ENCODE measurements around the gene NELFCD.
"Not testable (repeated sequence)": the region's sequence is repeated elsewhere in the genome, so short reads cannot be mapped to it uniquely, and the experiment has no call there.

NELFCD gene

DNA sequence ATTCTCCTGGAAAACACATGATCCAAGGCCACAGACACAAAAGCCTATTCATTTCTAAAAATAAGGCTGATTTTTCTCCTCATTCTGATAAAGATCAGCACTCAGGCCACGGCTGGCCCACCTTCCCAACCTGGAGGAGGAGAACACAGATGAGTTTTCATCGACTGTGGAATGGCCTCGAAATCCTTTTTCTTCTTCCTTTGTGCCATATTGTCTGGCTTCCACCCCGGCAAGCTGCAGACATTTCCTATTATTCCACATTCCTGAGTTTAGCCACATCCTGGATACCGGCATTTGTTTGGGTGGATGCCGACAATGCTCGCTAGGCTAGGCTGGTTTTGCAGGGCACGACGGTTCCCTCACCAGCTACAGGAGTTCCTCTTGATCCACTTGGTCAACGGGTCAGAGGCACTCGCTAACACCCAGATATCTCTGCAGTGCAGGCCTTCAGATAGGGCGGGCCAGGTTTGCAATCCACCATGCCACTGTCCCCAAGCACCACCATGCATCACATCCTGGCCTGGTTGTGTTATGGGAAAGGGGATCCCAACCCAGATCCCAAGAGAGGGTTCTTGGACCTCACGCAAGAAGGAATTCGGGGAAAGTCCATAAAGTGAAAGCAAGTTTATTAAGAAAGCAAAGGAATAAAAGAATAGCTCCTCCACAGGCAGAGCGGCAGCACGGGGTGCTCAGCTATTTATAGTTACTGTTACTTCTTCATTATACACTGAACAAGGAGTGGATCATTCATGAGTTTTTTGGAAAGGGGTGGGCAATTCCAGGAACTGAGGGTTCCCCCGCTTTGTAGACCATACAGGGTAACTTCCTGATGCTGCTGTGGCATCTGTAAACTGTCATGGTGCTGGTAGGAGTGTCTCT, 30.2 kb downstream of the NELFCD start:
- no peak for DNase-seq

DNA sequence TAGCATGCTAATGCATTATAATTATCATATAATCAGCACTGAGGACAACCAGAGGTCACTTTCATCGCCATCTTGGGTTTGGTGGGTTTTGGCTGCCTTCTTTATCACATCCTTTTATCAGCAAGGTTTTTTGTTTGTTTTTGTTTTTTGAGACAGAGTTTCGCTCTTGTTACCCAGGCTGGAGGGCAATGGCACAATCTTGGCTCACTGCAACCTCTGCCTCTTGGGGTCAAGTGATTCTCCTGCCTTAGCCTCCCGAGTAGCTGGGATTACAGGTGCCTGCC, 30.8 kb downstream of the NELFCD start:
- not testable (repeated sequence) for DNase-seq

DNA sequence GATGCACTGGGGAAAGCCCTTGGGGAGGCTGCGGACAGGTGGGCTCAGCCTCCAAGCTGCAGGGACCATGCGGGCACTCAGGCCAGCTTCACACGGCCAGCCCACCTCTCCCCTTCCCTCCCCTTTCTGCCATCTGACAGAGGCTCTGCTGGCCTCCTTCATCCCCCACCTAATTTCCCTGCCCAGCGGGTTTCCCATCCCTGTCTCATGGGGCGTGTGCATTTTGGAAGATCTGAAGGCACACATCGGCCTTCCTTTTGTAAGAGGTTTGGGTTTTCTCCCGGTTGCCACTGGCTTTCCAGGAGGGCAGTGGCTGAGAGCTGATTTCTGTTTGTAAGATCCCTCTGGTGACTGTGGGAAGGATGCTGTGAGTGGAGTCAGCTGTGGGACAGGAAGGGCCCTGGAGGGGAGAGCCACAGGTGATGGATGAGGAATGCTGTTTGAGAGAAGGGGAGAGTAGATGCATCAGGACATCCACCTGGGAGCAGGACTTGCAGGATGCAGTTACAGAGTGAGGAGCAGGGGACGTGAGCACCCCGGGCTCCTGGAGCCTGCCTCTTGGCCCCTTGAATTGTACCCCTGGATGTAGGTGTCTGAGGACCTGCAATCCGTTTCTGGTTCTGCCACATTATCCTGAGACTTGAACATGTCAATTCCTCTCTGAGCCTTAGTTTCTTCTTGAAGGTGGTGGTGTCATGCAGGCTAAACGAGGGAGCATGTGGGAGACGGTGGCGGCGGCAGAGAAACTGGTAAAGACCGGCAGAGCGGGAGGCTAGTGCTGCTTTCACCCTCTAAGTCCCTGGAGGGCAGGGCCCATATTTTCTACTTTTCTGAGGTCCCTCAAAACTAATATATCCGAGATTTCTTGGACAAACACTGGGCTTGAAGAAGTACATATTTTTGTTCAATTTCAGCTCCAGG, 32.2 kb downstream of the NELFCD start:
- no peak for DNase-seq

DNA sequence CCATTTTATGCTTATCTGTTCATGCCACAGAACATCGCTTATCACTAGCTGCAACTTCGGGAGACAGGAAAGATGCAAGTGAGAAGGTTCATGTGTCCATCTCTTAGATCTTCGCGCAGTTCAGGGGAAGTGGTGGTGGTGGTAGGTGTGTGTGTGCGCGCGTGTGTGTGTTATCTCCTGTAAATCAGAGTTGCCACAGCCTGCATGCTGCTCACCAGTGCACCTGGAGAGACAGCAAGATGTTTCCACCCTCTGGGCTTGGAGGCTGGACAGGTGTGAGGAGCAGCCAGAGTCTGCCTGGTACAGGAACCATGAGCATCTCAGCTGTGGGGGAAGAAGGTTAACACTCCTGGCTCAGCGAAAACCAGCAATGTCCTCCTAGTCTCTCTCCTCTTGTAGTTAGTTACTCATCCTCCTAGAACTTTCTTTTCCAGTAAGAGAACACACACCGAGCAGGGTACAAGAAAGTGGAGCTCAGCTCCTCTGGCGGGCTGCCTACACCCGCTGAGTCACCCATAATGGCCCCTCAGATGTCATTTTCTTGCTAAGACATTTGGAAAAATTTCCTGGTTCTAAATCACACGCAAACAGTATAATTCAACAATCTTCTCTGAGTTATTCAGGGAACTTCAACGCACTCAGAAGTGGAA, 33.0 kb downstream of the NELFCD start:
- no peak for DNase-seq

DNA sequence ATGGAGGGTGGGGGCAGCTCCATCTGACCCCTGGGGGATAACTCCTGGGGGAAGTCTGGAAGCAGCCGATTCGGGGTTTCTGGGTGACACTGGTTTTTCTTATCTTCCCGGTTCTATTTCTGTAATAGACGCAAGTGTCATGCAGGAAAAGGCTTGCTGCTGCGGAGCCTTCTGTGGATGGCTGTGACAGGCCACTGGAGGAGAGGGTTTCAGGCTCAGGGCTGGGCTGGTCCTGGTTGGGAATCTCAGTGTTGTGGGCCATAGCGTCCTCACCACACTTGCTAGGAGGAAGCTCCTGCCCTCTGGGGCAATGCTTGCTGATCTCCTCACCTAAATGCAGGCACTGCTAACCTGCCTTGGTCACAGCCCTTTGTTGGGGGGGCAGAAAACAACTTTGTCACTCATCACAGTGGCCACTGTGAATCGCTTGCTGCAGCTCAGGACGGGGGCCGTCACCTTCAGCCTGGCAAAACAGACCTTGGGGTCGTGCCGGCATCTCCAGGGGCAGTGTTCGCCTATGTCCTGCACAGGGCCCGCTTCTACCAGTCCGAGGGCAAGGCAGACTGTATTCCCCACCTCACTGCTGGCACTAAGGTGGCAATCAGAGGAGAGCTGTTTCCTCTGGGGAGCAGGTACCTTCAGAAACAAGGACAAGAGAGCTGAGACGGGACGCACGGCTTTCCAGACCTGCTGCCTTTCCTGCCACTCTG, 33.8 kb downstream of the NELFCD start:
- no peak for DNase-seq

DNA sequence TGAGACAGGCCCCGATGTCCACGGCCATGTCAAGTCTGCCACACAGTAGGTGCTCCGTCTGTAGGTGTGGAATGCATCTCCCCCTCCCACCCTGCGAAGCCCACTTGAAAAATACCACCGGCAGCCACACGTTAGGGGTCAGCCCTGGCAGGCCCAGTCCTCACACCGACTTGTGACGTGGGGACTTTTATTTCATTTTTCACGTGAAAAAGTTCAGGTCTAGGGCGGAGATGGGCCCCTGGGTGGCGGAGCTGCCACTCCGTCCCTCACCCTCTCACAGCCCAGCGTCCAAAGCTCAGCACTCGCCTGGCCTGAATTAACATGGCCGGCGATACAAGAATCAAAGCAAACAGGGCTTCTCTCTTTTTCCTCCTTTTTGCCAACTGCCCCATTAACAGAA, 34.4 kb downstream of the NELFCD start:
- no peak for DNase-seq

DNA sequence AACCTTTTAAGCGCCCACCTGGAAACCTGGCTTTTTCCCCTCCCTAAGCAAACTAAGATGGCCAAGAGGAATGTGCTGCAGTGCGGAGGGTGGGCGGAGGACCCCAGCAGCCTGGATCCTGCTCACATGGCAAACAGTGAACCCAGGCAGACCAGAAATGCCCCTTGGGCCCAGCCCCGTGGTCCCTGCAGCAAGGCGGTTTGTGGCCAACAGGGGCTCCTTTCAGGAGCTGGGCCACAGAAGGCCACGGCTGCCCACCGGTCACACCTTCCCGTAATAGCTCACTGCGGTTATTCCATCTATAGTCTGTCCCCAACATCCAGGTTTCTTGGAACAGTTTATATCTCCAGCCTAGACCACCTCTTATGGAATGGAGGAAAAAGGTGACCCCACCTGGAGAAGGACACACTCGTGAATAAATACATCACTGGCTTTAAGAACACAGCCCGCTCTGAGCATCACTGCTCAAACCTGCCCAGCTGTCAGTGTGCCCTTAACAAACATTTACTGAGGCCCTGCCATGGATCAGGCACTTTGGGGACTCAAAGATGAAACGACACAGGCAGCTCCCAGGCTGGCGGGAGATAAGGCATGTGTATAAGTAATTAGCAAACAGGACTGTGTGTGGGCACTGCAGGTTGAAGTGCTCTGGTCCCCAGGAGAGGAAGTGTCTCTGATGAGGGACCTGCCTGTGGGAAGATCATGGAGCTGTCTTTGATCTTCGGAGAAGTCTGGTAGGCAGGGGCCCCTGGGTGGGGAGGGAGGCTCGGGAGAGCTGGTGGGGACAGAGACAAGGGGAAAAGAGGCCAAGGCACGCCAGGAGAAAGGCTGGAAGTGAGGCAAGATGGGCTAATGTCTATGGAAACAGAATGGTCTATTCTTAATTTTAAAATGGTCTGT, 35.0 kb downstream of the NELFCD start:
- no peak for DNase-seq

DNA sequence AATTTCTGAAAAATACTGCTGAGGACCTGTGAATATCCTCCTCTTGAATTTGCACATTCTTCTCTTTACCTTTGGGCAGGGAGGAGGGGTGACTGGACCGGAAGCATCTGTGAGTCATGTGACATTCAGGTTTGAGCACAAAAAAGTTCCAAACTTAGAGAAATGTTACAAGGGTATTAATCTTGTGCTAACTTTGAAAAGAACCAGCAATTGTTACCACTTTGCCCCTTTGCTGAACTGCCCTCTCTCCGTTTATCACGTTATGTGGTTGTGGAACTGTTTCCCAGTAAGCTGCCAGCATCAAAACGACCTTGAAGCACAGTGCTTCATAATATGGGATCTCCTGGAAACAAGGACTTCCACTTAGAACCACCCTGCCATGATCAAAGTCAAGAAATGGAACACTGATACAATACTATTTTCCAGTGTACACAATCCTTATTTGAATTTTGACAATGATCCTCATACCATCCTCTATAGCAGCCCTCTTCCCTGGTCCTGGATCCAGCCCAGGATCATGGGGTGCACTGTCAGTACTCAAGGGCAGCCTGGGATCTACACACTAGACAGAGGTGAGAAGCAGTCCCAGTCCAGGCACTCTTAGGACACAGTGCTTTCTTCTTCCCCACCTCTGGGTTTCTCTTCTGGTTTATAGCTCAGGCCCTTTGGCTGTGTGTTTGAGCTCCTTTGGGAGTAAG, 35.9 kb downstream of the NELFCD start:
- DNase-seq = no peak

DNA sequence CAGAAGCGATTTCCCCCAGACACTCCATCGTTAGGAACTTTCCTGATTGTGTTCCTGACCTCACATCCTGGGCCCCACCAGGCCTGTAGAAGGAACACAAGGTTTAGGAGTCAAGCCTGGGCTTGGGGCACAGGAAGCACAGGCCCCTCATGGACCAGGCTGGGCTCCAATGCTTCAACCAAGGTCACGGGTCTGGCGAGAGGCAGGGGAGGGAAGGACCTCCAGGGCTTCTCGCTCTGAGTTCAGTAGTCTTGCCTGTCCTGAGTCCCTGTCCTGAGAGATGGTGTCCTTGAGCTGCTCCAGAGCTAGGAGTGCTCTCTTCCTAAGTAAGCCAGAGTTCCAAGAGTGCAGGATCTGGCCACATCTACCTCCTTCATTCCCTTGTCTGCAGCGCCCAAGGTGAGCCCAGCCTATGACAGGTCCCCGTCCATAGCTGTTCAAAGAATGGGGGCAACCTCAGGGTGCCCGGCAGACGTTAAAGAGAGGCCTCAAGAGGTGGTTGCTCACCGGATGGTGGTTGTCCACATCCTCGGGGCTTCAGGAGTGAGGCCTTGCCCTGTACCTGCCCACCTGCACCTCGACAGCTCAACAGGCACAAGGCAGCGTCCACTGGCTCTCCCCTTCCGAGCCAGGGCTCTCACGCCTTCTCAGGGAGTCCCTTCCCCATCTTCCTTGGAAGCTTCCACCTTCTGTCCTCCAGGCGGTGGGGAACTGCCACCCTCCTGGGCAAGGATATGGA, 36.6 kb downstream of the NELFCD start:
- DNase-seq = no peak

DNA sequence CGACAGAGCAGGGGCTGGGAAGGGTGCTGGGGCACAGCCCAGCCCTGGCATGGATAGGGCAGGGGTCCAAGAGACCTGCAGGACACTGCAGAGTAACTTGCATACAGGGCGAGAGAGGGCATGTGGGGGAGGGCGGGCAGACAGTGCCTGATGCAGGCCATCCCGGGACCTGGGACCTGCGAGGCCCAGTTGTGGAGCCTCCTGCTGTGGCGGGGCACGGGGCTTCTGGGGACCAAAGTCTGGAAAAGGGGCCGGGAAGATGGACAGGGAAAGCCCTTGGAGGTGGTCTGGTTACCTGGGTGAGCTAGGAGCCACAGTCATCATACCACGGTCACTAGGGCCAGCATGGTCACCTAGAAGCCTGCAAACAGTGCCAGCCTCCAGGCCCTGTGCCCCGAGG, 37.8 kb downstream of the NELFCD start:
- no peak for DNase-seq

DNA sequence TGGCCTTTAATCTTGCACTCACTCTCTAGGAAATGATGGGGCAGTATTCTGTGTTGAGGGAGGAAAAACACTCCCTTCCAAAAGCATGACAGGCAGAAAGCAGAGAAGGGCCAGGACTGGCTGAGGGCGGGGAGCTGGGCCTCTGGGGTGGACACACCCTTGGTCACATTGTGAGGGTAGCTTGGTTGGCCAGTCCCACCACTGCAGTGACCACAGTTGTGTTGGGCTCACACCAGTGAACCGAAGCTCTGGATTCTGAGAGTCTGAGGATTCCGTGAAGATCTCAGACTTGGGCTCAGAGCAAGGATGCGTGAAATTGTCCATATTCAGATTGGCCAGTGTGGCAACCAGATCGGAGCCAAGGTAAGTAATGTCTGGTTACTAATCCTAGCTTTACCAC, 38.2 kb downstream of the NELFCD start, which contains the start of gene TUBB1:
TSS of gene TUBB1 (plus strand) at position 213 of the 400 bp plus-strand sequence. CDS start at position 307, 94 bp downstream.
- DNase-seq = no peak

DNA sequence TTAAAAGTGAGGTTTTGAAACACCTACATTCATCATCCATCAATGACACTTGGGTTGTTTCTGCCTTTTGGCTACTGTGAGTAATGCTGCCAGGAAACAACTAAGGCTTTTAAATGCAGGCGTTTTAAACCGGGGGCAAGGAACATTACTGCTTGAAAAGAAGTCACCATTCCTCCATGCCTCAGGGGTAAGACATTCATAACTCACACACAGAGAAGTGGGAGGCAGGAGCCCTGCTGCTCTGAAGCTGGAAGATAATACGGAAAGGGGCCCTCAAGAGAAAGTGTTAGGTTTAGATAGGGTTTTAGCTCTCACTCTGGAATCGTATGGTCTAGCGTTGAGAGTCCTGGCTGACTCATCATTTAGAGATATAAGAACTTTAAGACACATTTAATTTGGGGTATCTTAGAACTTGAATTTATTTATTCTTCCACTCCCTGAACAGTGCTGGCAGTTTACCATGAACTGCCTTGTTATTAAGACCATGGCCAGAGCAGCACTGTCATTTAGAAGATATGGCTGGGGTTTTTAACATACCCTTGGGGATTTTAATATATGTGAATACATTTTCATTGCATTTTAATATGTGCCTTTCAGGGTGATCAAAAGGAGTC, 40.0 kb downstream of the NELFCD start:
- no peak for DNase-seq

DNA sequence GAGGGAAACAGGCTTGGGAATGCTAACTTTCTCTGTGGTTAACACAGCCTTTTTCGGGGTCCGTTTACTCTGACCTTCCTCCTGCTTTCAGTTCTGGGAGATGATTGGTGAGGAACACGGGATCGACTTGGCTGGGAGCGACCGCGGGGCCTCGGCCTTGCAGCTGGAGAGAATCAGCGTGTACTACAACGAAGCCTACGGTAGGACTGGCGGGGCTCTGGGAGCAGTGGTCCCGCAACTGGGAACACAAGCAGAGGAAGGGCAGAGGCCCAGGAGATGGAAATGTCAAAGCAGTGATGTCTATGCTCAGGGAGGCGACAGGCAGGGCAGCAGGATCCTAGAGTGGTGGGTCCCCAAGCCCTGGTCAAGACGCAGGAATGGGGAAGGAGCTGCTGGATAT, 41.7 kb downstream of the NELFCD start:
- no peak for DNase-seq

DNA sequence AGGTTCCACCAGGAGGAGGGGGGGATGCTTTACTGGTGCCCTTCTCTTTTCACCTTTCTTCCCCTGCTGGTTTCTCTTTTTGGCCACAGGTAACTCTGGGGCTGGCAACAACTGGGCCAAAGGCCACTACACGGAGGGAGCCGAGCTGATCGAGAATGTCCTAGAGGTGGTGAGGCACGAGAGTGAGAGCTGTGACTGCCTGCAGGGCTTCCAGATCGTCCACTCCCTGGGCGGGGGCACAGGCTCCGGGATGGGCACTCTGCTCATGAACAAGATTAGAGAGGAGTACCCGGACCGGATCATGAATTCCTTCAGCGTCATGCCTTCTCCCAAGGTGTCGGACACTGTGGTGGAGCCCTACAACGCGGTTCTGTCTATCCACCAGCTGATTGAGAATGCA, 42.6 kb downstream of the NELFCD start:
- DNase-seq = no peak

DNA sequence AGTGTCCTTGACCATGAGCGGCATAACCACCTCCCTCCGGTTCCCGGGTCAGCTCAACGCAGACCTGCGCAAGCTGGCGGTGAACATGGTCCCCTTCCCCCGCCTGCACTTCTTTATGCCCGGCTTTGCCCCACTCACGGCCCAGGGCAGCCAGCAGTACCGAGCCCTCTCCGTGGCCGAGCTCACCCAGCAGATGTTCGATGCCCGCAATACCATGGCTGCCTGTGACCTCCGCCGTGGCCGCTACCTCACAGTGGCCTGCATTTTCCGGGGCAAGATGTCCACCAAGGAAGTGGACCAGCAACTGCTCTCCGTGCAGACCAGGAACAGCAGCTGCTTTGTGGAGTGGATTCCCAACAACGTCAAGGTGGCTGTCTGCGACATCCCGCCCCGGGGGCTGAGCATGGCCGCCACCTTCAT, 43.1 kb downstream of the NELFCD start:
- DNase-seq = no peak

DNA sequence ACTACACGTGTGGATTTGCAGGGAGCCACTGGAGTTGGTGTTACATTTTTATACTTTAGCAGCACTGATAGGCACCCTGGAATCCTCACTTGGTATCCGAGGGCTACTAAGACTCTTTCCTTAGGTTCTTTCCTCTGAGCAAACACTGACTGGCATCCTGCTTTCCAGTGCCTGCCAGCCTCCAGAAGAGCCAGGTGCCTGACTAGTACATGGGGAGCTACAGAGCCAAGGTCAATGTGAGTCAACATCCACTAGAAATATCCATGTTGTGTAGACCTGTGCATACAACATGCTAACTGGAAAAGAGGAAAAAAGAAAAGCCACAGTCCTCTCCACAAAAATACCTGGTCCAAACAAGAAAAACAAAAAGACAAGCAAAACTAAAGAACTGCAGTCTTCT, 44.0 kb downstream of the NELFCD start:
- no peak for DNase-seq

DNA sequence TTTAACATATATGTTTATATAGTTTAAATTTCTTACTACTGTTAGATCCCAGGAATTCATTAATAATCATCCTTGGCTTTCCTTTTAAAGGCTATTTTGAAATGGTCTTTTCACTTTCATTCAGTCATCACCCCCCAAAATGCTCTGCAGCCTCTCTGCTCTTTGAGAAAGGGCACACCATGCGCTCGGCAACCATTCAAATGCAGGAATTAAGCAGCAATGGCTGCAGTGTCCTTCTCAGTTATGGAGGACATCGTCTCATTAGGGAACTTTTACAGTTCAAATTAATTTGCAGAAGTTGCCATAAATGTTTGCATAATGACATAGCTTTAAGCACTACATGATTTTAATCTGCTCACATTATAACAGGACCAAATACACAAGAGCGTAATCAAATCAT, 44.5 kb downstream of the NELFCD start:
- no peak for DNase-seq

DNA sequence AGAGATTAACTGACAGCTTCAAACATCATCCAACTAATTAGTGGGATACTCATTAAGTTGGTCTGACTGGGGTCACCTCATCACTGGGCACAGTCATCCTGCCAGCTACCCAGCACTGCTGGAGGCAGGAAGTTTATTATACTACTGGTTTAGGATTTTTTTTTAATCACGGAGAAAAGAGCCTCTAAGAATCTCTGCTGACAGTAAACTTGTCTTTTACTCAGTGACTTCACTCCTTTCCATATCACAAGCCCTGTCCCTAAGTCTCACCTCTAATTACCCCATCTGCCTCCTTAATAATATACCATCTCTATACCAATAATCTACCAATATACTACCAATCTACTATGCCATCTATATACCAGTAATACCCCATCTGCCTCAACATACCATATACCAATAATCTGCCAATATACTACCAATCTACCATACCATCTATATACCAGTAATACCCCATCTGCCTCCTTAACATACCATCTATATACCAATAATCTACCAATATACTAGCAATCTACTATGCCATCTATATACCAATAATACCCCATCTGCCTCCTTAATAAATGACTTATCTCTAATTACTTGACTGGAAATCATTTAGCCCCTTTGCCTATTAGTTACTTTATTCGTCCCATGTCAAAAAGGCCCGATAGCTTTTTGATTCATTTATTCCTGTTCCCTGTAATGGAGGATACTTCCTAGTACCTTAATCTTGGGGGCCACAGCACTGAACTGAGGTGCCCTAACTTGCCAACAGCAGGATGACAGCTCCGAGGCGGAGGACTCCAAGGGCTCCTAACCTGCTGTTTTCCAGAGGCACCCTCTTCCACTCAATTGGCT, 46.1 kb downstream of the NELFCD start:
- DNase-seq = no peak

DNA sequence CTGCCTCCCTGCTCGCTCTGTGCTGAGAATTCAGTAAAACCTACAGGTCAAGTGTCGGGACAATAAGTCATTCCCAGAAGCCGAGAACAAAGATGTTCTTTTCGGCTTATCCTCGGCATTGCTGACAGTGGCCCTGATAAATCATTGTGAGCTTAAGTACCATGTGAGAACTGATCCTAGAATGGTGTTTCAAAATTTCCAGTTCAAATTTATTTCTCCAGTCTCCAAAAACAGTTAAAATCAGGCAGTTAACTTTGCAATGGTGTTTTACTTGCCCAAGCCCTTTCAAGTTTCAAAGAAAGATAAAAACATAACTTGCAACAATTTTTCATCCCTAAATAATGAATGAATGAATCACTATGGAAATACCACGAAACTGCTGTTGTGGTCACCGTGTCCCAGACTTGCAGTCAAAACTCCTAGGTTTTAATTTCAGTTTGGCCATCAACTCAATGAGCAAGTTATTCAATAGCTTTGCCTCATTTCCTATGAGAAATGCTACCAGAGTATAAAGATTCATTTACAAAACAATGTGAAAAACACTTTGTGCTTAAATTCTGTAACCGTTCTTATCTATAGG, 46.8 kb downstream of the NELFCD start:
- no peak for DNase-seq

All from NCI-H1092 treated with DMSO at 0.1 percent for 48 hours (cell line).